Neural progenitor cell (in vitro differentiated cells): Measurements from ENCODE around the gene NETO2. TPM values are rescaled to one million over a fixed set of nuclear protein-coding genes. Genes with fewer than 3 reads are reported as not detected.
"Not testable (repeated sequence)": the region's sequence is repeated elsewhere in the genome, so short reads cannot be mapped to it uniquely, and the experiment has no call there.

Experiments
- DNase-seq: peaks from one replicate; pipeline ENCODE4 v3.0.0-alpha.2; 2016; ENCODE audit warnings: low spot score
- H2AFZ ChIP-seq: fragments of 200-600 bp; sonication (generic); replicated peaks from 2 replicates; pipeline ENCODE4 v1.6.1; 2016; ENCODE audit warnings: antibody characterized with exemption
- H3F3A ChIP-seq: fragments of 200-600 bp; sonication (generic); 2 replicates; pipeline ENCODE4 v1.6.1; 2016; ENCODE audit warnings: antibody characterized with exemption, low read depth
- H3K27ac ChIP-seq: fragments of 200-600 bp; sonication (generic); 2 replicates; pipeline ENCODE4 v1.5.1; 2016; ENCODE audit warnings: mild to moderate bottlenecking
- H3K27me3 ChIP-seq: fragments of 200-600 bp; sonication (generic); 2 replicates; pipeline ENCODE4 v1.6.1; 2016; ENCODE audit warnings: mild to moderate bottlenecking, moderate library complexity
- H3K36me3 ChIP-seq: fragments of 200-600 bp; sonication (generic); 2 replicates; pipeline ENCODE4 v1.5.1; 2016
- H3K4me1 ChIP-seq: fragments of 200-600 bp; sonication (generic); 2 replicates; pipeline ENCODE4 v1.6.1; 2016; ENCODE audit warnings: mixed run types
- H3K4me2 ChIP-seq: fragments of 200-600 bp; sonication (generic); 2 replicates; pipeline ENCODE4 v1.6.1; 2016
- H3K4me3 ChIP-seq: fragments of 200-600 bp; sonication (generic); 2 replicates; pipeline ENCODE4 v1.5.1; 2016
- H3K79me2 ChIP-seq: fragments of 200-600 bp; sonication (generic); 2 replicates; pipeline ENCODE4 v1.6.1; 2016; ENCODE audit warnings: low read depth
- H3K9ac ChIP-seq: fragments of 200-600 bp; sonication (generic); 2 replicates; pipeline ENCODE4 v1.6.1; 2016
- H3K9me3 ChIP-seq: fragments of 200-600 bp; sonication (generic); 2 replicates; pipeline ENCODE4 v1.5.1; 2016; ENCODE audit warnings: low read depth
- H4K20me1 ChIP-seq: fragments of 200-600 bp; sonication (generic); 2 replicates; pipeline ENCODE4 v1.6.1; 2016; ENCODE audit warnings: low read depth
- H3K27ac Mint-ChIP-seq: 3 replicates; pipeline ENCODE4 v1.8.0; 2021; ENCODE audit warnings: mixed read lengths
- H3K27me3 Mint-ChIP-seq: 2 replicates; pipeline ENCODE4 v1.8.0; 2022; ENCODE audit warnings: low read depth, mild to moderate bottlenecking, inconsistent platforms, moderate library complexity, mixed read lengths; ENCODE audit not compliant: insufficient read depth
- H3K36me3 Mint-ChIP-seq: 3 replicates; pipeline ENCODE4 v1.8.0; 2021; ENCODE audit warnings: mixed read lengths
- H3K4me1 Mint-ChIP-seq: 3 replicates; pipeline ENCODE4 v1.8.0; 2021; ENCODE audit warnings: mixed read lengths
- H3K4me3 Mint-ChIP-seq: 3 replicates; pipeline ENCODE4 v1.8.0; 2021; ENCODE audit warnings: mild to moderate bottlenecking, moderate library complexity, mixed read lengths
- H3K9me3 Mint-ChIP-seq: 3 replicates; pipeline ENCODE4 v1.8.0; 2020; ENCODE audit warnings: mixed read lengths
- CTCF ChIP-seq: fragments of 200-600 bp; sonication (generic); IDR thresholded peaks from 2 replicates; pipeline ENCODE4 v1.5.1; 2017; ENCODE audit warnings: antibody characterized with exemption, mild to moderate bottlenecking
- EZH2 ChIP-seq: fragments of 200-600 bp; sonication (generic); IDR thresholded peaks from 2 replicates; pipeline ENCODE4 v1.6.1; 2017; ENCODE audit warnings: antibody characterized with exemption, mild to moderate bottlenecking, moderate library complexity
- EZH2phosphoT487 ChIP-seq: fragments of 200-600 bp; sonication (generic); IDR thresholded peaks from 2 replicates; pipeline ENCODE4 v1.6.1; 2017; ENCODE audit warnings: antibody characterized with exemption
- total RNA-seq: library from RNA; depleted of rRNA; stranded (reverse); fragments of >200 nt; gene quantifications from 2 replicates; pipeline ENCODE4 v1.2.3, GENCODE V29; 2015; ENCODE audit warnings: low replicate concordance

Gene NETO2
- total RNA-seq, 1 donor from 2014 or later: 32.0 TPM

- Mint-ChIP-seq H3K4me1 (peaks cover 3% of the 10 kb centered on the region), H3K36me3 (no peaks in the 10 kb centered on the region), H3K9me3 (peaks cover 16% of the 10 kb centered on the region), H3K27me3 (peaks cover 5% of the 10 kb centered on the region), H3K4me3 (no peak overlapping the region), H3K27ac (no peak overlapping the region)
- no peaks in the 10 kb centered on the region for H3K36me3 ChIP-seq
- no peaks in the 10 kb centered on the region for H3K9me3 ChIP-seq
- no peak for DNase-seq
- no peaks in the 10 kb centered on the region for H4K20me1 ChIP-seq
- H3F3A ChIP-seq: no peaks in the 10 kb centered on the region
- no peak overlapping the region for H3K4me3 ChIP-seq
- no peaks in the 10 kb centered on the region for H3K79me2 ChIP-seq
- no peak overlapping the region for H3K4me2 ChIP-seq
- no peak overlapping the region for H3K9ac ChIP-seq
- no peak overlapping the region for H3K27ac ChIP-seq
- no peak for TF ChIP-seq EZH2phosphoT487
- no peak for TF ChIP-seq CTCF
- TF ChIP-seq EZH2: no peak
- peaks cover 8% of the 10 kb centered on the region for H3K4me1 ChIP-seq
- H3K27me3 ChIP-seq: no peaks in the 10 kb centered on the region
- no peak overlapping the region for H2AFZ ChIP-seq
These were observed 85.3 kb downstream of the NETO2 start for GRCh38 chr16:47058295-47059086.

GRCh38 chr16:47057630-47057993 is 86.1 kb downstream of the NETO2 start:
- Histone ChIP-seq H2AFZ (no peak overlapping the region), H3F3A (no peaks in the 10 kb centered on the region), H3K27ac (no peak overlapping the region), H3K79me2 (no peaks in the 10 kb centered on the region), H3K4me2 (no peak overlapping the region), H3K4me3 (no peak overlapping the region), H3K9me3 (no peaks in the 10 kb centered on the region), H3K4me1 (peaks cover 8% of the 10 kb centered on the region), H3K36me3 (no peaks in the 10 kb centered on the region), H4K20me1 (no peaks in the 10 kb centered on the region), H3K9ac (no peak overlapping the region), H3K27me3 (no peaks in the 10 kb centered on the region)
- Mint-ChIP-seq H3K27me3 (peaks cover 5% of the 10 kb centered on the region), H3K27ac (no peak overlapping the region), H3K9me3 (peaks cover 10% of the 10 kb centered on the region), H3K36me3 (no peaks in the 10 kb centered on the region), H3K4me1 (peaks cover 3% of the 10 kb centered on the region), H3K4me3 (no peak overlapping the region)
- DNase-seq: no peak
- no peak for TF ChIP-seq EZH2phosphoT487
- TF ChIP-seq CTCF: no peak
- TF ChIP-seq EZH2: no peak

GRCh38 chr16:47056688-47057629 is 86.8 kb downstream of the NETO2 start:
- Histone ChIP-seq H3F3A (no peaks in the 10 kb centered on the region), H3K27ac (no peak overlapping the region), H3K9ac (no peak overlapping the region), H4K20me1 (no peaks in the 10 kb centered on the region), H3K9me3 (no peaks in the 10 kb centered on the region), H2AFZ (no peak overlapping the region), H3K27me3 (no peaks in the 10 kb centered on the region), H3K4me3 (no peak overlapping the region), H3K4me2 (no peak overlapping the region), H3K79me2 (no peaks in the 10 kb centered on the region), H3K36me3 (no peaks in the 10 kb centered on the region), H3K4me1 (peaks cover 8% of the 10 kb centered on the region)
- peaks cover 5% of the 10 kb centered on the region for H3K27me3 Mint-ChIP-seq
- peaks cover 4% of the 10 kb centered on the region for H3K9me3 Mint-ChIP-seq
- H3K36me3 Mint-ChIP-seq: no peaks in the 10 kb centered on the region
- TF ChIP-seq EZH2: no peak
- no peak for TF ChIP-seq CTCF
- no peak for TF ChIP-seq EZH2phosphoT487
- no peak overlapping the region for H3K4me3 Mint-ChIP-seq
- DNase-seq: no peak
- peaks cover 3% of the 10 kb centered on the region for H3K4me1 Mint-ChIP-seq
- no peak overlapping the region for H3K27ac Mint-ChIP-seq

- H3K9ac ChIP-seq, H3K79me2 ChIP-seq, H3K27me3 Mint-ChIP-seq, H3K36me3 ChIP-seq, H3K9me3 Mint-ChIP-seq, H3K4me1 ChIP-seq, H3K4me1 Mint-ChIP-seq, DNase-seq, H3K36me3 Mint-ChIP-seq, H3K4me3 Mint-ChIP-seq, H3K27ac Mint-ChIP-seq, H3K9me3 ChIP-seq, H4K20me1 ChIP-seq, H3K4me2 ChIP-seq, H2AFZ ChIP-seq, H3K27ac ChIP-seq, H3F3A ChIP-seq, H3K4me3 ChIP-seq, H3K27me3 ChIP-seq: not testable (repeated sequence)
These were observed 87.7 kb downstream of the NETO2 start for GRCh38 chr16:47056061-47056460.
